Adrenal gland (tissue), 12 donors: ENCODE measurements around the gene BCL6B. TPM values are rescaled to one million over a fixed set of nuclear protein-coding genes. Genes with fewer than 3 reads are reported as not detected.

ENCODE experiments used
- DNase-seq, 7 donors: peaks; one replicate each; pipeline ENCODE4 v3.0.0-alpha.2; 2019 to 2020
- H3K27ac ChIP-seq, 5 donors: fragments of 200-600 bp; sonication (generic) in 4 of 5; 1 replicate in 3 of 5; 2 replicates in 2 of 5; pipeline versions ENCODE4 v1.5.1 to v1.8.0; 2016 to 2020; ENCODE audit warnings: mild to moderate bottlenecking in 1 of 5
- H3K27me3 ChIP-seq: fragments of 200-600 bp; 2 replicates; pipeline ENCODE4 v1.8.0; 2021
- H3K36me3 ChIP-seq, 2 donors: fragments of 200-600 bp; replicated peaks in 1 of 2; 1 replicate in 1 of 2; 2 replicates in 1 of 2; pipeline versions ENCODE4 v1.5.1 to v1.8.0; 2018 to 2022
- H3K4me1 ChIP-seq, 2 donors: fragments of 200-600 bp; replicated peaks in 1 of 2; 1 replicate in 1 of 2; 2 replicates in 1 of 2; pipeline versions ENCODE4 v1.5.1 to v1.8.0; 2018 to 2021
- H3K4me3 ChIP-seq, 4 donors: fragments of 200-600 bp; sonication (generic) in 3 of 4; one replicate each; pipeline ENCODE4 v1.5.1; 2016 to 2018
- H3K9me3 ChIP-seq, 3 donors: fragments of 200-600 bp; sonication (generic) in 1 of 3; replicated peaks in 1 of 3; 1 replicate in 2 of 3; 2 replicates in 1 of 3; pipeline versions ENCODE4 v1.5.1 to v1.8.0; 2016 to 2021
- POLR2A ChIP-seq, 2 donors: fragments of 450-650 bp; IDR thresholded peaks; one replicate each; pipeline ENCODE4 v1.6.1; 2017; ENCODE audit warnings: antibody characterized with exemption in 2 of 2, mild to moderate bottlenecking in 2 of 2, moderate library complexity in 1 of 2
- WGBS, 4 donors: extraction: QIAGEN DNeasy Blood & Tissue Kit in 2 of 4; methylation state at CpG; one replicate each; pipeline versions ENCODE4 v1.1.5 to v1.1.7; 2013 to 2017; 5-methylcytosine and 5-hydroxymethylcytosine counted together
- intact Hi-C, 2 donors: fragments of 100-400 bp; cut with DNase I; formaldehyde crosslinking; loops; one replicate each; pipeline versions ENCODE4 v1.14.1 to v1.15.0; 2022 to 2023
- polyA plus RNA-seq, 3 donors: library from polyadenylated mRNA; stranded (reverse); fragments of 200-250 nt in 2 of 3; fragments of 350-450 nt in 1 of 3; fragmentation: Illumina TruSeq in 1 of 3; extraction: RNeasy Lipid Tissue Mini Kit (QIAGEN cat#74804) in 1 of 3; gene quantifications; one replicate each; pipeline ENCODE4 v1.2.3, GENCODE V29; 2013 to 2014
- total RNA-seq, 9 donors: library from RNA; depleted of rRNA in 4 of 9; stranded (reverse); fragments of >200 nt in 4 of 9; fragments of 120-200 nt in 1 of 9; fragmentation: NEBNext Ultra II Directional in 1 of 9; extraction: Animal tissue kit (Norgen Biotek cat#: 25700) in 1 of 9; gene quantifications; one replicate each; pipeline versions ENCODE4 v1.1.0 to v1.2.4, GENCODE V29; 2013 to 2023
- TF ChIP-seq, protein P1 (sequence below), 6 experiments: fragments of 450-650 bp in 4 of 6; fragments of 200-600 bp in 2 of 6; sonication (generic) in 1 of 6; IDR thresholded peaks; 1 replicate in 5 of 6; 2 replicates in 1 of 6; pipeline versions ENCODE4 v1.5.1 to v1.8.0; 2016 to 2021; ENCODE audit warnings: antibody characterized with exemption in 6 of 6, mild to moderate bottlenecking in 2 of 6, moderate library complexity in 1 of 6
- donor health status: healthy with polysubstance abuse.
- donor health status: Bipolar disorder and iron deficiency.
- donor health status: DM: yes; HTN: yes; CAD: no.
- donor health status: DM: no; HTN: no; CAD: no.
- donor health status: DM: no; HTN: no; CAD: no.
- donor health status: DM: yes; HTN: yes; CAD: no.

Gene BCL6B
- total and polyA plus RNA-seq, 12 donors: 2.9 to 17.0 (median 8.8) TPM

GRCh38 chr17:7021993-7022778 lies 664 bp upstream of the BCL6B start:
- Histone ChIP-seq H3K36me3 (no peaks in the 10 kb centered on the region), H3K27ac (peak overlapping the region; percentile 27 to 71 (median 52)), H3K27me3 (no peaks in the 10 kb centered on the region), H3K9me3 (no peaks in the 10 kb centered on the region), H3K4me1 (peaks cover 19 to 23% of the 10 kb centered on the region in 2 donors), H3K4me3 (peak overlapping the region in 1 of 4 donors; percentile 6)
- 2 to 6% (median 4%) methylated on average over 7 to 53 of the region's 53 CpGs for WGBS, 4 donors
- TF ChIP-seq, protein P1, sequence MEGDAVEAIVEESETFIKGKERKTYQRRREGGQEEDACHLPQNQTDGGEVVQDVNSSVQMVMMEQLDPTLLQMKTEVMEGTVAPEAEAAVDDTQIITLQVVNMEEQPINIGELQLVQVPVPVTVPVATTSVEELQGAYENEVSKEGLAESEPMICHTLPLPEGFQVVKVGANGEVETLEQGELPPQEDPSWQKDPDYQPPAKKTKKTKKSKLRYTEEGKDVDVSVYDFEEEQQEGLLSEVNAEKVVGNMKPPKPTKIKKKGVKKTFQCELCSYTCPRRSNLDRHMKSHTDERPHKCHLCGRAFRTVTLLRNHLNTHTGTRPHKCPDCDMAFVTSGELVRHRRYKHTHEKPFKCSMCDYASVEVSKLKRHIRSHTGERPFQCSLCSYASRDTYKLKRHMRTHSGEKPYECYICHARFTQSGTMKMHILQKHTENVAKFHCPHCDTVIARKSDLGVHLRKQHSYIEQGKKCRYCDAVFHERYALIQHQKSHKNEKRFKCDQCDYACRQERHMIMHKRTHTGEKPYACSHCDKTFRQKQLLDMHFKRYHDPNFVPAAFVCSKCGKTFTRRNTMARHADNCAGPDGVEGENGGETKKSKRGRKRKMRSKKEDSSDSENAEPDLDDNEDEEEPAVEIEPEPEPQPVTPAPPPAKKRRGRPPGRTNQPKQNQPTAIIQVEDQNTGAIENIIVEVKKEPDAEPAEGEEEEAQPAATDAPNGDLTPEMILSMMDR (IDR thresholded peaks at IDR 0.05): peak; percentile 74 to 93 (median 91)
- peak in 1 of 2 donors; percentile 16 for TF ChIP-seq POLR2A (IDR thresholded peaks at IDR 0.05)
- DNase-seq: peak; percentile 69 to 89 (median 81)
- intact Hi-C loops: loop anchor here in 1 of 2 donors (5.0 kb wide), 1 partner anchor 110 kb away; no protein-coding TSS in a partner anchor

GRCh38 chr17:7023576-7024401 lies 939 bp downstream of the BCL6B start:
- peak; percentile 93 to 98 (median 96) for DNase-seq
- 29 to 61% (median 38%) methylated on average over 27 to 51 of the region's 51 CpGs for WGBS, 4 donors
- Histone ChIP-seq H3K9me3 (no peaks in the 10 kb centered on the region), H3K27me3 (no peaks in the 10 kb centered on the region), H3K4me1 (peaks cover 6 to 13% of the 10 kb centered on the region in 2 donors), H3K4me3 (peak overlapping the region in 1 of 4 donors; percentile 23), H3K27ac (peak overlapping the region; percentile 27 to 85 (median 56)), H3K36me3 (no peaks in the 10 kb centered on the region)
- intact Hi-C loops: loop anchor here in 1 of 2 donors (5.0 kb wide), 1 partner anchor 111 kb away; no protein-coding TSS in a partner anchor
- peak; percentile 63 to 73 for TF ChIP-seq POLR2A (IDR thresholded peaks at IDR 0.05)
- TF ChIP-seq, protein P1 (IDR thresholded peaks at IDR 0.05): no peak

- WGBS, 4 donors: 69 to 80% (median 75%) methylated on average over 5 to 8 of the region's 8 CpGs
- Histone ChIP-seq H3K4me1 (peaks cover 6 to 13% of the 10 kb centered on the region in 2 donors), H3K9me3 (no peaks in the 10 kb centered on the region), H3K27ac (no peak overlapping the region), H3K4me3 (no peak overlapping the region), H3K36me3 (no peaks in the 10 kb centered on the region), H3K27me3 (no peaks in the 10 kb centered on the region)
- intact Hi-C loops: loop anchor here in 1 of 2 donors (5.0 kb wide), 1 partner anchor 112 kb away; no protein-coding TSS in a partner anchor
- TF ChIP-seq POLR2A (IDR thresholded peaks at IDR 0.05): no peak
- TF ChIP-seq, protein P1 (IDR thresholded peaks at IDR 0.05): no peak
- DNase-seq: peak in 3 of 7 donors; percentile 30 to 40 (median 34)
Observed at GRCh38 chr17:7024402-7024785, 1.5 kb downstream of the BCL6B start.

- Histone ChIP-seq H3K4me1 (peaks cover 3 to 13% of the 10 kb centered on the region in 2 donors), H3K9me3 (no peaks in the 10 kb centered on the region), H3K27me3 (no peaks in the 10 kb centered on the region), H3K36me3 (no peaks in the 10 kb centered on the region), H3K27ac (no peak overlapping the region), H3K4me3 (no peak overlapping the region)
- WGBS, 4 donors: 77 to 86% (median 80%) methylated on average over 1 of the region's 1 CpG; no CpG with 5 or more reads in 1 of the 4 donors
- intact Hi-C loops: no loop called here
- DNase-seq: no peak
- TF ChIP-seq, protein P1 (IDR thresholded peaks at IDR 0.05): no peak
- TF ChIP-seq POLR2A (IDR thresholded peaks at IDR 0.05): no peak
Observed at GRCh38 chr17:7025245-7025644, 2.4 kb downstream of the BCL6B start.
